Cardiac muscle cell (in vitro differentiated cells and primary cell): Measurements from ENCODE around the gene WRAP53. TPM values are rescaled to one million over a fixed set of nuclear protein-coding genes. Genes with fewer than 3 reads are reported as not detected.

Experiments used
- DNase-seq, 2 donors: peaks; one replicate each; pipeline versions ENCODE4 v3.0.0 to v3.0.0-alpha.2; 2010 to 2017; ENCODE audit warnings: low read depth in 1 of 2, low spot score in 1 of 2
- H3K27ac ChIP-seq: fragments of 200-600 bp; sonication (generic); 2 replicates; pipeline ENCODE4 v1.5.1; 2016
- H3K27me3 ChIP-seq: fragments of 200-600 bp; sonication (generic); 2 replicates; pipeline ENCODE4 v1.6.0; 2016; ENCODE audit warnings: control low read depth
- H3K36me3 ChIP-seq: fragments of 200-600 bp; sonication (generic); 2 replicates; pipeline ENCODE4 v1.5.1; 2016; ENCODE audit warnings: control low read depth
- H3K4me1 ChIP-seq: fragments of 200-600 bp; sonication (generic); 2 replicates; pipeline ENCODE4 v1.8.1; 2017; ENCODE audit warnings: low read depth, mild to moderate bottlenecking, mixed run types
- H3K4me3 ChIP-seq: fragments of 200-600 bp; sonication (generic); 2 replicates; pipeline ENCODE4 v1.5.1; 2016; ENCODE audit warnings: mild to moderate bottlenecking
- H3K9me3 ChIP-seq: fragments of 200-600 bp; sonication (generic); 2 replicates; pipeline ENCODE4 v1.5.1; 2017; ENCODE audit warnings: low read depth, mild to moderate bottlenecking, control low read depth
- polyA plus RNA-seq: library from polyadenylated mRNA; unstranded; fragments of >200 nt; fragmentation: Nextera tagmentation; extraction: Ambion mirVana; gene quantifications from 2 replicates; pipeline ENCODE4 v1.2.1, GENCODE V29; 2016
- total RNA-seq: library from RNA; depleted of rRNA; stranded (reverse); fragments of >200 nt; gene quantifications from 2 replicates; pipeline ENCODE4 v1.2.3, GENCODE V29; 2016
- TF ChIP-seq, protein P1 (sequence below): IDR thresholded peaks from 2 replicates; pipeline ENCODE4 v1.5.1; 2012; ENCODE audit warnings: low read depth, mild to moderate bottlenecking, low read length

Gene WRAP53
- total and polyA plus RNA-seq, 2 experiments from 2014 or later = 11.5 to 17.2 TPM

DNA sequence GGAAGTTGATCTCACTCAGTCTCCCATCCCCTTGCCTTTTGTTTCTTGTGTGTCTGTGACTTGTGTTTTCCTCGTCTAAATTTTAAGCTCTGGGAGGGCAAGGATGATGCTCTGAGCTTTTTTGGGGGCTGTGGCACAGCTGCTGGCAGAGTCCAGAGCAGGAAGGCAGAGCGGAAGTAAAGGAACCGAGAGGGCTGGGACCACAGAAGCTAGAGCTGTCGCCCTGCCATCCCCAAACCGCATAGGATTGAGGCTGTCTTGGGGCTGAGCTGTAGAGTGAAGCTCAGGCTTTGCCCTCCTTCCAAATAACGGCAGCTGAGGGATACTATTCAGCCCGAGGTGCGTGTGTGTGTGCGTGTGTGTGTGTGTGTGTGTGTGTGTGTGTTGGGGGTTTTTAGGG, 25.5 kb downstream of the WRAP53 start:
- DNase-seq = no peak
- Histone ChIP-seq H3K4me3 (no peak overlapping the region), H3K4me1 (no peaks in the 10 kb centered on the region), H3K27ac (no peak overlapping the region), H3K36me3 (no peaks in the 10 kb centered on the region), H3K9me3 (no peaks in the 10 kb centered on the region), H3K27me3 (no peaks in the 10 kb centered on the region)
- TF ChIP-seq, protein P1, sequence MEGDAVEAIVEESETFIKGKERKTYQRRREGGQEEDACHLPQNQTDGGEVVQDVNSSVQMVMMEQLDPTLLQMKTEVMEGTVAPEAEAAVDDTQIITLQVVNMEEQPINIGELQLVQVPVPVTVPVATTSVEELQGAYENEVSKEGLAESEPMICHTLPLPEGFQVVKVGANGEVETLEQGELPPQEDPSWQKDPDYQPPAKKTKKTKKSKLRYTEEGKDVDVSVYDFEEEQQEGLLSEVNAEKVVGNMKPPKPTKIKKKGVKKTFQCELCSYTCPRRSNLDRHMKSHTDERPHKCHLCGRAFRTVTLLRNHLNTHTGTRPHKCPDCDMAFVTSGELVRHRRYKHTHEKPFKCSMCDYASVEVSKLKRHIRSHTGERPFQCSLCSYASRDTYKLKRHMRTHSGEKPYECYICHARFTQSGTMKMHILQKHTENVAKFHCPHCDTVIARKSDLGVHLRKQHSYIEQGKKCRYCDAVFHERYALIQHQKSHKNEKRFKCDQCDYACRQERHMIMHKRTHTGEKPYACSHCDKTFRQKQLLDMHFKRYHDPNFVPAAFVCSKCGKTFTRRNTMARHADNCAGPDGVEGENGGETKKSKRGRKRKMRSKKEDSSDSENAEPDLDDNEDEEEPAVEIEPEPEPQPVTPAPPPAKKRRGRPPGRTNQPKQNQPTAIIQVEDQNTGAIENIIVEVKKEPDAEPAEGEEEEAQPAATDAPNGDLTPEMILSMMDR = no peak

- Histone ChIP-seq H3K27me3 (no peaks in the 10 kb centered on the region), H3K4me1 (no peaks in the 10 kb centered on the region), H3K4me3 (no peak overlapping the region), H3K27ac (no peak overlapping the region), H3K9me3 (no peaks in the 10 kb centered on the region), H3K36me3 (no peaks in the 10 kb centered on the region)
- TF ChIP-seq, protein P1 = no peak
- DNase-seq = no peak
Measured at GRCh38 chr17:7714721-7715594, 26.7 kb downstream of the WRAP53 start.

DNA sequence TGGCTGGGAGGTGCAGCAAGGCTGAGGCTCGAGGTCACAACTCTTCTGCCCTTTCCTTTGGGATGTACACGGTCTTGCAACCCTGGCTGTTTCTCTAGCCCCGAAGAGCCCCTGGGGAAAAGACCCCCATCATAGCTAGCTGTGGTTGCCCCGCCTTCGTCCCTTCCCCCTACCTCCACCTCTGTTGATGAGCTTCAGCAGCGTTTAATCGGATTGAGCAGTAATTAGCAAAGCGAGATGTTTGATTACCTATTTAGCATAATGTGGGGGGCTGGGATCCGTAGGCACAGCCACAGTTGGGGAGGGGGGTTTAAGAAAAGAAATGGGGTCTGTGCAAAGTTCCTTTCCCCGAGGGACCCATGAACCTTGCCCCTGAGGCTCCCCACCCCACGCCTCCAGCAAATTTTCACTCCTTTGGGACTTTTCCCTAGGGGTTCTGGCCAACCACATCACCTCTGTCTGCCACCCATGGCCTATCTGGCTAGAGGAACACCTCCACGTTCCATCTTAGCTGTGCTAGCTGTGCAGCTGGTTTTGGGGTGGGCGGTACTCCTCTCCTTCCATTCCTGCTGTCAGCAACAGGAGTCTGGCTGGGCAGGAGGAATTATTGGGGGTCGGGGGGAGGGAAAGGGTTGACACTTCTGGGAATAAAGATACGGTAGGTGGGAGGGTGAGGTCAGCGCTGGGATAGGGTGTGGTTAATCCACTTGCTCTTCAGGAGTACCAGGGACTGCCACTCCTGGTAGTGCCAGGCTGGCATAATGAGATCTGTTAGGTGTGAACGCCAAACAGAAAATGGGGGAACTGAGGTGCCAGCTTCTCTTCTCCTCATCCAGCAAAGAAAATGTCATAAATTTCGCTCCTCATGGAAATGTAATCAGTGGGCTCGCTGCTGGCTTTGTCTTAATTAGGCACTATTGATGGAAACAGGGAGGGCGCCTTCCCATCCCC, 27.9 kb downstream of the WRAP53 start:
- Histone ChIP-seq H3K27ac (no peak overlapping the region), H3K4me1 (no peaks in the 10 kb centered on the region), H3K4me3 (peak overlapping the region; percentile 40), H3K36me3 (no peaks in the 10 kb centered on the region), H3K9me3 (no peaks in the 10 kb centered on the region), H3K27me3 (no peaks in the 10 kb centered on the region)
- no peak for DNase-seq
- TF ChIP-seq, protein P1 = no peak

DNA sequence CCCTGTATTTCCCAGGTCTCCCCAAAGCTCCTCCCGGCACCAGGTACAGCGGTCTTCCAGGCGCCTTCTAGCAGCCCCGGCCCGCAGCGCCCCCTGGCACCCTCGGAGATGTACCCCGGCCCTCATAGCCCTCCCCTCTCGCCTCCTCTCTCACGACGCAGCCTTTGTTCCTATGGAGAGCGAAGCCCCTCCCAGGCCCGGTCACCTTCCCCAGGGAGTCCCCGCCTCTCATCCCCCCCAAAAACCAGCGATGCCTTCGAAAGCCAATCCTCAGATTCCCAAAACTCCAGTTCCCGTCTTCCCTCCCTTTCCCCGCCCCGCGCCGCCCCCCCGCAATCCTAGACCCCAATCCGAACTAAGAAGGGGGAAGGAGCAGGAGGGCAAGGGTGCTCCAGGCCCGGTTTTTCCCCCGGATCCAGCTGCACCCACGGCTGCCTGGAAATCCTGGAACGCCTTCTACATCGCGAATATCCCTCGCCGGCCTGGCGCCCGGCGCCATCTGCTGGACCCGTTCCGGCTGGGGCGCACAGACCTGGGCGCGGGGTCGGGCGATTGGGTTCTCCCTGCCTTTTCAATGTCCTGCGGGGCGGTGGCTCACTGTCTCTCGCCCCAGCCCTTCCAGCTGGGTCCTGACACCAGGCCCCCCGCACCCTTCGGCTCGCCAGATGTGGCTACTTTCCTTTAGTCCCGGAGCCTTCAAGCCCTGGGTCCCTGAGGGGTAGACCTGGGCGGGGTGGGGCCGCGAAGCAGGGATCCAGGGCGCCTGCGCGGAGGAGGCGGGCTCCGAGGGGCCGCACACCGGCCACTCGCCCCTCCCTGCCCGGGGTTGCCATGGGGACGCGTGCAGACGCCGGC, 28.9 kb downstream of the WRAP53 start, which contains the start of gene DNAH2:
DNAH2 (plus strand) TSS at position 844 of the 855 bp plus-strand sequence. CDS start 1,991 bp downstream, outside the sequence.
- no peaks in the 10 kb centered on the region for H3K36me3 ChIP-seq
- no peaks in the 10 kb centered on the region for H3K4me1 ChIP-seq
- peak within 1 kb of the TSS; percentile 40 for H3K4me3 ChIP-seq
- TF ChIP-seq, protein P1 = peak; percentile 52
- DNase-seq = peak; percentile 96 to 97
- H3K27ac ChIP-seq = no peak within 1 kb of the TSS
- H3K9me3 ChIP-seq = no peaks in the 10 kb centered on the region
- H3K27me3 ChIP-seq = no peaks in the 10 kb centered on the region
